NCI-H1436 (cell line): ENCODE results near the gene CHCHD6.

Source experiments
- DNase-seq: peaks from one replicate; lab custom pipeline; 2025; lab: John Stamatoyannopoulos, UW

CHCHD6 gene

DNA sequence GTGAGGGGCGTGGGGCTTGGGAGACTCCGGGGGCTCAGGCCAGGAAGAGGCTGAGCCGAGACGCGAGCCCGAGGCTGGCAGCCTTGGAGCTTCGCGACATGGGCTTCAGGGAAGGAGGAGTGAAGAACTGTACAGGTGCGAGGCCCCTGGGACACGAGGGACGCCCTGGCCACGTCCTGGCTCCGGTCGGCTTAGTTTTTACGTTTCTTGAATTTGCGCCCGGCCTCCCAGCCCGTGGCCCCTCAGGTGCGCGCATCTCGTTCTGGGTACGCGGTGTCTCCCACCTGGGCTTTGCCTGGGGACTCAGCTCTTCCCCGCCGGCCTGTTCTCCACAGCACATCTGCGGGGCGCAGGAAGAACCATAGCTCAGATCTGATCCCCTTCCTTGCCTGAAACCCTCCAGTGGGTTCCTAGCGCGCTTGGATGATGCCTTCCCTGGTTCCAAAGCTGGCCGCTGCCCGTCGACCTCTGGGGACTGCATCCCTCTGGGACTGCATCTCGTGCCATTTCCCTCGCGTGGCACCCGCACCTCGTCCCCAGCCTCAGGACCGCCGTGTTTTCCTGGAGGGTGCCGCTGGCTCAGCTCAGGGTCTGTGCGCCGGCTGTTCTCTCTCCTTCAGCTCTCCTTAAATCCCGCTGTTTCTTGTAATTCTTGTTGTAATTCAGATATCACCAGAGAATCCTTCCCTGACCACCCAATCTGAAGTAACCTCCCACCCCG is 614 bp downstream of the CHCHD6 start:
- no peak for DNase-seq

GRCh38 chr3:126706631-126707030 is 2.6 kb downstream of the CHCHD6 start:
- no peak for DNase-seq

DNA sequence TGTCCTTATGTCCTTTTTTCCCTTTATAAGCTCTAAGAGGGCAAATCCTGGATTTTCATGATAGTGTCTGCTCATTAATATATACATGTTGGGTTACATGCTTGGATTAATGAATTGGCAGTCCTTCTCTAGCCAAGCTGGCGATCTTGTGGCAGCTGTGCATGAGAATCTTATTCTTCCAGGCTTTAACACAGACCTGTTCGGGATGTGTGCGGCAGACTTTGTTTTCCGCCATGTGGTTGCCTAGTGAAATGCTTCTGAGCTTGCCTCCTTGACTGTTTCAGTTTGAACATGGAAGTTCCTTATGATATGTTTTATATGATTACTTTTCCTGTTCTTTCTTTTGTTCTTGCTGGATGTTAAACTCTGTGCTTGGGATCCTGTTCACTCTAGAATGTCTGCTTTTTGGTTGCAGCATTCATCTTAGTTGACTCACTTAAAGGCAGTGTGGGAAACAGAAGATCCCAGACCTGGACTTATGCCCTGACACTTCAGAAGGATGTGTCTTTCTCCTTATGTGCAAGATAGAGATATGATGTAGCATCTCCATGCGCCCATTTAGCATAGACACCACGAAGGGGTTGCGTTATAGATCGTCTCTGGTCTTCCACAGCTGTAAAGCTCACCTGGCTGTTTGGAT is 7.2 kb downstream of the CHCHD6 start:
- no peak for DNase-seq

GRCh38 chr3:126713199-126713598 is 9.2 kb downstream of the CHCHD6 start:
- DNase-seq: no peak

DNA sequence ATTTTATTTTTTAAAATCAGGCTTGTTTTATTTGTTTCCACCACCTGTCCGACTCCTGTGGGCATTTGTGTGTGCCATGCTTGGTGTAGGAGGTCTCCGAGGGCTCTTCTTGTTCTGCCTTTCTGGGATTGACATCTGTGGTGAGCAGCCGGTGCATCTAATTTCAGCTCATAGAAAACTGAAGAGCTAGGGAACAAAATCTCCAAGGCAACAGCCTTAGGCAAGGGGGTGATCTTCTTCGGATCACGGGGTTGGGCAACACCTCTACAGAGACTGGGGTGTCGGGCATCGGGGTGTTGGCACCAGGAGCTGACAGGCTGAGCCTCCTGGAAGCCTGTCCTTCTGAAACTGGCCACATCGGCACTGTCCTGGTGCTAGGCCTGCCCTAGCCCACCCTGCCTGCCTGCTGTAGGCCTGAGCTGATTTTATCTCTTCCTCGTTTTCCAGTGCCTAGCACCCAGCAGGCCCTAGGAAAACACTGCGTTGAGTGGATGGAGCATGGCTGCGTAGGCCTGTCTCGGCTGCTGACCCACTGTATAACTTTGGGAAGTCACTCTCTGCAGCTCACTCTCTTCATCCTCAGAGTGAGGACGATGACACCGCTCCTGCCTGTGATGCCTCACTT is 10.3 kb downstream of the CHCHD6 start:
- no peak for DNase-seq

GRCh38 chr3:126714921-126715320 is 10.9 kb downstream of the CHCHD6 start:
- no peak for DNase-seq

- DNase-seq: no peak
Observed at GRCh38 chr3:126715432-126715831, 11.4 kb downstream of the CHCHD6 start.

- DNase-seq: no peak
Observed at GRCh38 chr3:126716057-126716456, 12.0 kb downstream of the CHCHD6 start.

- DNase-seq: no peak
Observed at GRCh38 chr3:126718561-126719445, 14.8 kb downstream of the CHCHD6 start.

GRCh38 chr3:126720596-126720995 is 16.6 kb downstream of the CHCHD6 start:
- no peak for DNase-seq

DNA sequence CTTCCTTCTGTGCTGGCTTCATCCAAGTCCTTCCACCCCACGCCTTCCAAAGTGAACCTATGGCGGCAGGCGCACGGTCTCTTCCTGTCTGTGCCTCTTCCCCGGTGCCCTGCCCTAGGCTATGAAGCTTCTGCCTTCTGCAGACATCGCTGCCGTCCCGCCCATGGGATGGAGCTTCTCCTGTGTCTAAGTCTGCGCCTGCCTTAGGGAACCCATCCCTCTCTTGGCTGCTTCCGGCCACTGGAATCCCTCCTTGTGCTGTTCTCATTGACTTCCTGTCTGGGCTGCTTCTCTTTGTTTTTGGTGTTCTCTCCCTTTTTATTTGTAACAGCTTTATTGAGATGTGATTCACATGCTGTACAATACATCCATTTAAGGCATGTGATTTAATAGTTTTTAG is 17.2 kb downstream of the CHCHD6 start:
- DNase-seq: no peak

DNA sequence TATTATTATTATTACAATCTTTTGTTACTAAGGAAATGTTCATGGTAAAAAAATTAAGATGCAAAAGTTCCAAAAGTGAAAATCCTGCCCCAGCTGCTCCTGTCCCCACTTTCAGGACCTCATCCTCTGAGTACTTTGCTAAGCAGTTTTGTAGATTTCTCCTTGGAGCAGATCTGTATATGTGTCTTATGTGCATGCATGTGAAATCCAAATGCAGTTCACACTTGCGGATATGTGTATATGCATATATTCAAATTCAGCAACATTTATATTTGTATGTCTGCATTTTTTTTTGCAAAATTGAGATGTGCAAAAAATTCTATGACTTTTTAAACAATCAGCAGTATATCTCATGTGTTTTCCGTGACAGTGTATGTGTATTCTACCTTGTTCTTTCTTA is 19.2 kb downstream of the CHCHD6 start:
- no peak for DNase-seq

DNA sequence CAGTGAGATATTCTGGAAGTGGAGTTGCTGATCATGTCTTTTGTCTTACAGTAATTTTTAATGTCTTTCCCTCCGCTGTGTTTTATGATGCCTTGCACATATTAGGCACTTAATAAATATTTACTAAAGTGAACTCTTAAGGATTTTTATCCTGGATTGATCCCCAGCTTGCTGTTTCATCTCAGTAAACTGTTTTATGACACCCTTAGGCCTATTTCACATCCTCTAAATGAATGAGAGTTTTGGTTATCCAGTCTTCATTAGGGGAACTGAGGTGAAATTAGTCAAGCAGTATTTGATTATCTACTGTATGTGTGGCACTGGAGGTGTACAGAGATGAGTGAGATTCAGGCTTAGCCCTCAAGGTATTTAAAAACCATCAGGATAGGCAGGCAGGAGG is 19.8 kb downstream of the CHCHD6 start:
- DNase-seq: no peak

DNA sequence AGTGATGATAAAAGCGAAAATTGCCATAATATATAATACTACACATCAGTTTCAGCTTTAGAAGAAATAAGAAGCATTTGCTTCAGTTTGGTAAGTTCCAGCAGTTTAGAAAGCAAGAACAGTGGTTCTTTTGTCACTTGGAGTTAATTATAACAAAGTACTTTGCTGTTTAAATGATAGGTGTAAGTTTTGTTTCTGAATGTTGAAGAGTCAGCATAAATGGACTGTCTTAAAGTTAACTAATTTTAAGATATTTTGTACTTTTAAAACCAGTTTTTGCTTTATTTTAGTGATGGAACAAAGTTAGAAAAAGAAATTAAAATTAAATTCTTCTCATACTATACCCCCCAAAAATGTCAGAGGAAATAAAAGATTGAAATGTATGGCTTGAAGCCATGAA is 24.6 kb downstream of the CHCHD6 start:
- no peak for DNase-seq

DNA sequence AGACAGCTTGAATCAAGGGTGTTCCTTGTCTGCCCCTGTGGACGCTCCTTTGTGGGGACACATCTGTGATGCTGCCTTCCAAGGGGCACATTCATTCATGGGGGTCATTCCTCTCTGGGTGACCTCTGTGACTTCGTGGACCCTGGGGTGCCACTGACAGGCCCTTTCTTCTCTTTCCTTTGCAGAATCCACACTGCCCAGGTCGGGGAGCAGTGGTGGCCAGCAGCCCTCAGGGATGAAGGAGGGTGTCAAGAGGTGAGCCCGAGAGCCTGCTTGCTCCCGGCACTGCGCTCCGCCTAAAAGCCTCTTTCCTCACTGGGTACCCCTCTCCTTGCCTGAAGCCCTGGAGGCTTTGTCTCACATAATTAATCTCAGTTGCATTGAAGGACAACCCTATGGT is 26.3 kb downstream of the CHCHD6 start:
- no peak for DNase-seq

- no peak for DNase-seq
Observed at GRCh38 chr3:126731044-126731443, 27.0 kb downstream of the CHCHD6 start.

DNA sequence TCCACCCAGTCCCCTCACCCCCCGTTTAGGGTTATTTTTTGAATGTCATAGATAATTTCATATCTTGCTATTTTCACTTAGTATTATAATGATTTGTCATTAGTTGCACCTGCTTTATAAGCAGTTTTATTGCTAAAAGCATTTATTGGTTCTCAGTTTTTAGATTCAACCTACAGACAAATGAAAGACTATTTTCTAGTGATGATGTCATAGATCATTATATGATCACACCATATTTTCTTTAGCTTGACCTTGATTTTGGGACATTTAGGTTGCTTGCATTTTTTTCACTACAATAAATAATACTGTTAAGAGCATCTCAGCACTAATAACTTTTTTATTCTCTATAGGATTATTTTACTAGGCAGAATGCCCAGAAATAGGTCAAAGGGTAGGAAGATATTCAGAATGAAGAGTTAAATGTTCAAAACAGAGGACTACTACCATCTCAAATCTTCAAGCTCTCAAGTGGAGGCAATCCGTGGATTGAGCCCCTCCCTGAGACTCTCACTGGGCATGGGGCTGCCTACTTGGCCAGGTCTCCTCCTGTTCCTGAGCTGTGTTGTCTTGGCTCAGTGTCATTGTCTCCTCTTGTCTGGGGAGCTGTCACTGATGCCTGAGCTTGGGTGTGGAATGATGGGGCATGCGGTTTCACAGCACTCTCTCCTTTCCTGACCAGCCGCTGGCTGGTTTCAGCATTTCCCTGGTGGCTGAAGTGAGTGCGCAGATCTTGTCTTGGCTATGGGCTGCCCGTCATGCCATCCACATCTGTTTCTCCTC is 28.4 kb downstream of the CHCHD6 start:
- DNase-seq: no peak

GRCh38 chr3:126733061-126733430 is 29.0 kb downstream of the CHCHD6 start:
- no peak for DNase-seq

- DNase-seq: no peak
Observed at GRCh38 chr3:126734106-126734723, 30.2 kb downstream of the CHCHD6 start.

- DNase-seq: no peak
Observed at GRCh38 chr3:126737527-126737926, 33.5 kb downstream of the CHCHD6 start.

DNA sequence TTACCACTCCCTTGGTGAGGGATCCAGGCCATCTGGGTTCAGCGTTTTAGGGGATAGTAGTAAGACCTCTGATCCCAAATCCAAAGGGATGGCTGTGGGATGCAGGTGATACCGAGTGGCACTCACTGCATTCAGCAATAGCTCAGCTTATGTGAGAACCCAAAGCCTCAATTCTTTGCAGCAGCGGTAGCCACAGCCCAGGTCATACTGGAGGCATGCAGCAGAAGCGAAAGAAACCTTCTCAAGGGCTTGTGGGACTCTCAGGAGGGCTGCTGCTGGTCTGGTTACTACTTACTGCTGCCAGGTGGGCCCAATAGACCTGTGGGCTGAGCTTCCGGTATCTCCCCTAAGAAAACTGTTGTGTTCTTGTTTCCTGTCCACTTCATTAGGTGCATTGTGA is 38.0 kb downstream of the CHCHD6 start:
- no peak for DNase-seq
